ENCODE data around the gene GNAZ.

GNAZ gene

GRCh38 chr22:23102002-23102655, 31.8 kb downstream of the GNAZ start:
- H3K36me3 ChIP-seq (replicated peaks; ENCODE audit: insufficient read depth, low read length), result no peaks in the 10 kb centered on the region

GRCh38 chr22:23102776-23103175, 32.5 kb downstream of the GNAZ start:
- TF ChIP-seq EZH2 (optimal IDR thresholded peaks at IDR 0.05; ENCODE audit: low read depth, low read length) (no peak), EZH2phosphoT487 (IDR thresholded peaks at IDR 0.05; ENCODE audit: low read length) (no peak), CTCF (IDR thresholded peaks at IDR 0.05; ENCODE audit: low read length) (no peak)
- Histone ChIP-seq H3K9ac (ENCODE audit: low read length) (no peak overlapping the region), H3K79me2 (ENCODE audit: low read length) (no peaks in the 10 kb centered on the region), H4K20me1 (ENCODE audit: insufficient read depth, low read length) (no peaks in the 10 kb centered on the region), H3K36me3 (replicated peaks; ENCODE audit: insufficient read depth, low read length) (no peaks in the 10 kb centered on the region), H2AFZ (ENCODE audit: low read length) (no peak overlapping the region), H3K9me2 (replicated peaks; ENCODE audit: insufficient read depth, low read length) (no peaks in the 10 kb centered on the region), H3K4me1 (ENCODE audit: low read length) (no peaks in the 10 kb centered on the region), H3F3A (ENCODE audit: insufficient read depth, low read length) (no peaks in the 10 kb centered on the region), H3K9me3 (replicated peaks; ENCODE audit: insufficient read depth, low read length) (no peaks in the 10 kb centered on the region), H3K4me2 (ENCODE audit: low read depth, low read length) (no peak overlapping the region), H3K27me3 (replicated peaks; ENCODE audit: insufficient read depth, low read length) (no peaks in the 10 kb centered on the region), H3K27ac (ENCODE audit: low read length) (no peak overlapping the region), H3K4me3 (ENCODE audit: low read length) (no peak overlapping the region)
- DNase-seq, result no peak

More at GRCh38 chr22:23102002-23102655, 31.8 kb downstream of the GNAZ start:
- H3K4me3 ChIP-seq (ENCODE audit: low read length), result no peak overlapping the region
- no peaks in the 10 kb centered on the region for H3K9me2 ChIP-seq (replicated peaks; ENCODE audit: insufficient read depth, low read length)
- no peaks in the 10 kb centered on the region for H4K20me1 ChIP-seq (ENCODE audit: insufficient read depth, low read length)
- no peaks in the 10 kb centered on the region for H3K9me3 ChIP-seq (replicated peaks; ENCODE audit: insufficient read depth, low read length)
- no peaks in the 10 kb centered on the region for H3F3A ChIP-seq (ENCODE audit: insufficient read depth, low read length)
- H3K27me3 ChIP-seq (replicated peaks; ENCODE audit: insufficient read depth, low read length), result no peaks in the 10 kb centered on the region
- no peaks in the 10 kb centered on the region for H3K4me1 ChIP-seq (ENCODE audit: low read length)
- no peak for DNase-seq
- no peak overlapping the region for H2AFZ ChIP-seq (ENCODE audit: low read length)
- H3K9ac ChIP-seq (ENCODE audit: low read length), result no peak overlapping the region
- H3K79me2 ChIP-seq (ENCODE audit: low read length), result no peaks in the 10 kb centered on the region
- H3K27ac ChIP-seq (ENCODE audit: low read length), result no peak overlapping the region
- no peak for TF ChIP-seq EZH2 (optimal IDR thresholded peaks at IDR 0.05; ENCODE audit: low read depth, low read length)
- no peak overlapping the region for H3K4me2 ChIP-seq (ENCODE audit: low read depth, low read length)

- Histone ChIP-seq H3K4me3 (ENCODE audit: low read length) (no peak overlapping the region), H4K20me1 (ENCODE audit: insufficient read depth, low read length) (no peaks in the 10 kb centered on the region), H3K9me3 (replicated peaks; ENCODE audit: insufficient read depth, low read length) (no peaks in the 10 kb centered on the region), H3F3A (ENCODE audit: insufficient read depth, low read length) (no peaks in the 10 kb centered on the region), H3K27ac (ENCODE audit: low read length) (no peak overlapping the region), H3K27me3 (replicated peaks; ENCODE audit: insufficient read depth, low read length) (no peaks in the 10 kb centered on the region), H3K36me3 (replicated peaks; ENCODE audit: insufficient read depth, low read length) (no peaks in the 10 kb centered on the region), H3K9me2 (replicated peaks; ENCODE audit: insufficient read depth, low read length) (no peaks in the 10 kb centered on the region), H3K4me1 (ENCODE audit: low read length) (no peaks in the 10 kb centered on the region), H3K79me2 (ENCODE audit: low read length) (no peaks in the 10 kb centered on the region), H2AFZ (ENCODE audit: low read length) (no peak overlapping the region), H3K9ac (ENCODE audit: low read length) (no peak overlapping the region), H3K4me2 (ENCODE audit: low read depth, low read length) (no peak overlapping the region)
- DNase-seq, result no peak
- TF ChIP-seq CTCF (IDR thresholded peaks at IDR 0.05; ENCODE audit: low read length), result no peak
- no peak for TF ChIP-seq EZH2phosphoT487 (IDR thresholded peaks at IDR 0.05; ENCODE audit: low read length)
- TF ChIP-seq EZH2 (optimal IDR thresholded peaks at IDR 0.05; ENCODE audit: low read depth, low read length), result no peak
Observed at GRCh38 chr22:23103199-23103954, 33.1 kb downstream of the GNAZ start.
